WTC11 (cell line): ENCODE results near the gene ANKRD11.
"Not testable (repeated sequence)": the region's sequence is repeated elsewhere in the genome, so short reads cannot be mapped to it uniquely, and the experiment has no call there.

Source experiments
- CREB1 ChIP-seq: sonication (generic); formaldehyde crosslinking; IDR thresholded peaks from 2 replicates; pipeline ENCODE4 v1.8.0; 2023; ENCODE audit warnings: mild to moderate bottlenecking, missing genetic modification reagents
- CREM ChIP-seq: sonication (generic); formaldehyde crosslinking; IDR thresholded peaks from 2 replicates; pipeline ENCODE4 v1.8.1; 2022; ENCODE audit warnings: mild to moderate bottlenecking, missing genetic modification reagents, moderate library complexity
- SMAD3 ChIP-seq: sonication (generic); formaldehyde crosslinking; IDR thresholded peaks from 2 replicates; pipeline ENCODE4 v1.8.0; 2022; ENCODE audit warnings: missing genetic modification reagents, mild to moderate bottlenecking, borderline replicate concordance
- SOX15 ChIP-seq: fragments of 250-450 bp; sonication (Bioruptor Pico); IDR thresholded peaks from 2 replicates; pipeline ENCODE4 v1.9.0; 2021; ENCODE audit warnings: mild to moderate bottlenecking
- ZNF317 ChIP-seq: sonication (generic); formaldehyde crosslinking; IDR thresholded peaks from 2 replicates; pipeline ENCODE4 v1.8.1; 2023; ENCODE audit warnings: low read depth, mild to moderate bottlenecking, moderate library complexity, missing genetic modification reagents, borderline replicate concordance
- TF ChIP-seq, protein P1 (sequence below): fragments of 200-600 bp; IDR thresholded peaks from 2 replicates; pipeline ENCODE4 v1.8.0; 2022; ENCODE audit warnings: antibody characterized with exemption
- TF ChIP-seq, protein P2 (sequence below): sonication (generic); formaldehyde crosslinking; IDR thresholded peaks from 2 replicates; pipeline ENCODE4 v1.8.1; 2023; ENCODE audit warnings: mild to moderate bottlenecking, missing genetic modification reagents, moderate library complexity
- TF ChIP-seq, protein P3 (sequence below): sonication (generic); formaldehyde crosslinking; IDR thresholded peaks from 2 replicates; pipeline ENCODE4 v1.8.1; 2023; ENCODE audit warnings: mild to moderate bottlenecking, missing genetic modification reagents
- TF ChIP-seq, protein P4 (sequence below): fragments of 250-450 bp; sonication (Bioruptor Pico); IDR thresholded peaks from 2 replicates; pipeline ENCODE4 v1.8.0; 2021; ENCODE audit warnings: mild to moderate bottlenecking

DNA sequence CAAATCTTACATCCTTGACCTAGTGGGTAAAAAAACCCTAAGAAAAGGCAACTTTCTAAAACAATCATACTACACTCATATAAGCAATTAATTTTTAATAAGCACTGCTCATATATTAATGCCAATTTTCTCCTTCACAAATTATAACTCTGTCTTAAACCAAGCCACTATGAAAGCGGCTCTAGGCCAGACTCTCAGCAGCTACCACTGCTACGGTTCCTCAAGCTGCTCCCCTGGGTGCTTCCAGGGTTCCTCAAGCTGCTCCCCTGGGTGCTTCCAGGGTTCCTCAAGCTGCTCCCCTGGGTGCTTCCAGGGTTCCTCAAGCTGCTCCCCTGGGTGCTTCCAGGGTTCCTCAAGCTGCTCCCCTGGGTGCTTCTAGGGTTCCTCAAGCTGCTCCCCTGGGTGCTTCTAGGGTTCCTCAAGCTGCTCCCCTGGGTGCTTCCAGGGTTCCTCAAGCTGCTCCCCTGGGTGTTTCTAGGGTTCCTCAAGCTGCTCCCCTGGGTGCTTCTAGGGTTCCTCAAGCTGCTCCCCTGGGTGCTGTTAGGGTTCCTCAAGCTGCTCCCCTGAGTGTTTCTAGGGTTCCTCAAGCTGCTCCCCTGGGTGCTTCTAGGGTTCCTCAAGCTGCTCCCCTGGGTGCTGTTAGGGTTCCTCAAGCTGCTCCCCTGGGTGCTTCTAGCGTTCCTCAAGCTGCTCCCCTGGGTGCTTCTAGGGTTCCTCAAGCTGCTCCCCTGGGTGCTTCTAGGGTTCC is 35.8 kb downstream of the ANKRD11 start:
- TF ChIP-seq, protein P1, sequence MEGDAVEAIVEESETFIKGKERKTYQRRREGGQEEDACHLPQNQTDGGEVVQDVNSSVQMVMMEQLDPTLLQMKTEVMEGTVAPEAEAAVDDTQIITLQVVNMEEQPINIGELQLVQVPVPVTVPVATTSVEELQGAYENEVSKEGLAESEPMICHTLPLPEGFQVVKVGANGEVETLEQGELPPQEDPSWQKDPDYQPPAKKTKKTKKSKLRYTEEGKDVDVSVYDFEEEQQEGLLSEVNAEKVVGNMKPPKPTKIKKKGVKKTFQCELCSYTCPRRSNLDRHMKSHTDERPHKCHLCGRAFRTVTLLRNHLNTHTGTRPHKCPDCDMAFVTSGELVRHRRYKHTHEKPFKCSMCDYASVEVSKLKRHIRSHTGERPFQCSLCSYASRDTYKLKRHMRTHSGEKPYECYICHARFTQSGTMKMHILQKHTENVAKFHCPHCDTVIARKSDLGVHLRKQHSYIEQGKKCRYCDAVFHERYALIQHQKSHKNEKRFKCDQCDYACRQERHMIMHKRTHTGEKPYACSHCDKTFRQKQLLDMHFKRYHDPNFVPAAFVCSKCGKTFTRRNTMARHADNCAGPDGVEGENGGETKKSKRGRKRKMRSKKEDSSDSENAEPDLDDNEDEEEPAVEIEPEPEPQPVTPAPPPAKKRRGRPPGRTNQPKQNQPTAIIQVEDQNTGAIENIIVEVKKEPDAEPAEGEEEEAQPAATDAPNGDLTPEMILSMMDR: not testable (repeated sequence)
- TF ChIP-seq, protein P2, sequence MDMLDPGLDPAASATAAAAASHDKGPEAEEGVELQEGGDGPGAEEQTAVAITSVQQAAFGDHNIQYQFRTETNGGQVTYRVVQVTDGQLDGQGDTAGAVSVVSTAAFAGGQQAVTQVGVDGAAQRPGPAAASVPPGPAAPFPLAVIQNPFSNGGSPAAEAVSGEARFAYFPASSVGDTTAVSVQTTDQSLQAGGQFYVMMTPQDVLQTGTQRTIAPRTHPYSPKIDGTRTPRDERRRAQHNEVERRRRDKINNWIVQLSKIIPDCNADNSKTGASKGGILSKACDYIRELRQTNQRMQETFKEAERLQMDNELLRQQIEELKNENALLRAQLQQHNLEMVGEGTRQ (CRISPR knock-in tag): not testable (repeated sequence)
- TF ChIP-seq, protein P3, sequence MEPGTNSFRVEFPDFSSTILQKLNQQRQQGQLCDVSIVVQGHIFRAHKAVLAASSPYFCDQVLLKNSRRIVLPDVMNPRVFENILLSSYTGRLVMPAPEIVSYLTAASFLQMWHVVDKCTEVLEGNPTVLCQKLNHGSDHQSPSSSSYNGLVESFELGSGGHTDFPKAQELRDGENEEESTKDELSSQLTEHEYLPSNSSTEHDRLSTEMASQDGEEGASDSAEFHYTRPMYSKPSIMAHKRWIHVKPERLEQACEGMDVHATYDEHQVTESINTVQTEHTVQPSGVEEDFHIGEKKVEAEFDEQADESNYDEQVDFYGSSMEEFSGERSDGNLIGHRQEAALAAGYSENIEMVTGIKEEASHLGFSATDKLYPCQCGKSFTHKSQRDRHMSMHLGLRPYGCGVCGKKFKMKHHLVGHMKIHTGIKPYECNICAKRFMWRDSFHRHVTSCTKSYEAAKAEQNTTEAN: not testable (repeated sequence)
- TF ChIP-seq SMAD3, CREM, CREB1, ZNF317, SOX15 (CRISPR knock-in tag): not testable (repeated sequence)
- TF ChIP-seq, protein P4, sequence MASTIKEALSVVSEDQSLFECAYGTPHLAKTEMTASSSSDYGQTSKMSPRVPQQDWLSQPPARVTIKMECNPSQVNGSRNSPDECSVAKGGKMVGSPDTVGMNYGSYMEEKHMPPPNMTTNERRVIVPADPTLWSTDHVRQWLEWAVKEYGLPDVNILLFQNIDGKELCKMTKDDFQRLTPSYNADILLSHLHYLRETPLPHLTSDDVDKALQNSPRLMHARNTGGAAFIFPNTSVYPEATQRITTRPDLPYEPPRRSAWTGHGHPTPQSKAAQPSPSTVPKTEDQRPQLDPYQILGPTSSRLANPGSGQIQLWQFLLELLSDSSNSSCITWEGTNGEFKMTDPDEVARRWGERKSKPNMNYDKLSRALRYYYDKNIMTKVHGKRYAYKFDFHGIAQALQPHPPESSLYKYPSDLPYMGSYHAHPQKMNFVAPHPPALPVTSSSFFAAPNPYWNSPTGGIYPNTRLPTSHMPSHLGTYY (CRISPR knock-in tag): not testable (repeated sequence)
